HepG2 (cell line): ENCODE data around the gene SH3PXD2A. TPM values are rescaled to one million over a fixed set of nuclear protein-coding genes. Genes with fewer than 3 reads are reported as not detected.

Source experiments
- ATAC-seq: fragments of 200-7000 bp; cut with Tn5 transposase; 3 replicates; pipeline ENCODE4 v1.9.1; 2020; ENCODE audit warnings: mild to moderate bottlenecking, moderate library complexity
- BruUV-seq: library from RNA; stranded (reverse); fragments of 400-500 nt; replicated peaks from 2 replicates; lab custom pipeline; 2021; lab: Mats Ljungman, UMichigan
- CTCF ChIA-PET: fragments of 300-600 bp; formaldehyde crosslinking; extraction: SDS; loops from one replicate; lab custom pipeline; 2021; ENCODE audit warnings: low total read pairs, inconsistent platforms, low intra/inter-chr PET ratio; lab: Yijun Ruan, JAX
- POLR2A ChIA-PET: fragments of 350-600 bp; sonication (Branson Sonifier 250); formaldehyde crosslinking; loops from one replicate; lab custom pipeline; 2020; ENCODE audit warnings: antibody characterized with exemption, inconsistent platforms; lab: Yijun Ruan, JAX
- DNase-seq: peaks from one replicate; pipeline ENCODE4 v3.0.0-alpha.2; 2015; ENCODE audit warnings: low spot score
- FAIRE-seq: peaks from 3 replicates; lab custom pipeline; 2011; peaks lifted over from hg19 to GRCh38; lab: Jason Lieb, UNC
- H2AFZ ChIP-seq: one replicate; pipeline ENCODE4 v1.6.1; 2011; ENCODE audit warnings: low read length, inconsistent platforms
- H3K27ac ChIP-seq: fragments of 300-600 bp; 3 replicates; pipeline ENCODE4 v1.8.0; 2011; ENCODE audit warnings: mixed run types, mild to moderate bottlenecking, mixed read lengths, low read length, inconsistent platforms; ENCODE audit not compliant: insufficient read depth; ENCODE audit errors: extremely low read length
- H3K27me3 ChIP-seq, 2 experiments: fragments of 200-600 bp in 1 of 2; 2 replicates in 1 of 2; 3 replicates in 1 of 2; pipeline versions ENCODE4 v1.6.0 to v1.8.0; 2011; ENCODE audit warnings: low read length in 2 of 2, mild to moderate bottlenecking in 2 of 2, moderate library complexity in 2 of 2, inconsistent platforms in 1 of 2; ENCODE audit not compliant: insufficient read depth in 2 of 2, control insufficient read depth in 1 of 2
- H3K36me3 ChIP-seq, 2 experiments: fragments of 200-600 bp in 1 of 2; replicated peaks in 1 of 2; 2 replicates in 1 of 2; 3 replicates in 1 of 2; pipeline versions ENCODE4 v1.5.1 to v1.8.0; 2011; ENCODE audit warnings: low read length in 2 of 2, inconsistent platforms in 1 of 2; ENCODE audit not compliant: insufficient read depth in 2 of 2, control insufficient read depth in 1 of 2
- H3K4me1 ChIP-seq: 2 replicates; pipeline ENCODE4 v1.5.1; 2012; ENCODE audit warnings: low read length, inconsistent platforms; ENCODE audit not compliant: insufficient read depth
- H3K4me2 ChIP-seq: 2 replicates; pipeline ENCODE4 v1.6.0; 2011; ENCODE audit warnings: low read depth, low read length, inconsistent platforms
- H3K4me3 ChIP-seq, 3 experiments: fragments of 200-600 bp in 1 of 3; sonication (generic), shearing (Covaris generic) in 1 of 3; replicated peaks in 1 of 3; 2 replicates each; pipeline ENCODE4 v1.5.1; 2011 to 2016; ENCODE audit warnings: low read length in 3 of 3, inconsistent platforms in 2 of 3, low read depth in 2 of 3, mild to moderate bottlenecking in 2 of 3, control low read depth in 1 of 3, mixed read lengths in 1 of 3; ENCODE audit not compliant: insufficient read depth in 1 of 3
- H3K79me2 ChIP-seq: one replicate; pipeline ENCODE4 v1.6.1; 2011; ENCODE audit warnings: low read length, inconsistent platforms; ENCODE audit not compliant: insufficient read depth
- H3K9ac ChIP-seq: 2 replicates; pipeline ENCODE4 v1.6.0; 2011; ENCODE audit warnings: mild to moderate bottlenecking, low read depth, low read length, inconsistent platforms; ENCODE audit not compliant: insufficient read depth
- H3K9me3 ChIP-seq: 2 replicates; pipeline ENCODE4 v1.5.1; 2012; ENCODE audit warnings: mild to moderate bottlenecking, low read length
- H4K20me1 ChIP-seq: 2 replicates; pipeline ENCODE4 v1.6.0; 2011; ENCODE audit warnings: inconsistent platforms, mild to moderate bottlenecking, low read length, moderate library complexity; ENCODE audit not compliant: insufficient read depth
- KDM5B ChIP-seq: sonication (generic); formaldehyde crosslinking; IDR thresholded peaks from 2 replicates; pipeline ENCODE4 v1.4.0; 2020; ENCODE audit warnings: missing genetic modification reagents, mild to moderate bottlenecking, borderline replicate concordance
- RFX1 ChIP-seq: fragments of 450-650 bp; IDR thresholded peaks from 2 replicates; pipeline ENCODE4 v1.6.1; 2017
- ZNF614 ChIP-seq: IDR thresholded peaks from 2 replicates; pipeline ENCODE4 v1.6.1; 2018; ENCODE audit warnings: missing biosample characterization, missing genetic modification reagents, inconsistent platforms, borderline replicate concordance
- WGBS: methylation state at CpG from one replicate; pipeline ENCODE4 v1.1.6; 2017; ENCODE audit warnings: low lambda C conversion rate; 5-methylcytosine and 5-hydroxymethylcytosine counted together
- in situ Hi-C: cut with HindIII; loops from 2 replicates; pipeline ENCODE4 v1.10.0; 2017; ENCODE audit warnings: low pct_unique_long_range_greater_than_20kb; ENCODE audit not compliant: extremely low pct_ligation_motif_present
- intact Hi-C: fragments of 100-400 bp; cut with micrococcal nuclease; formaldehyde crosslinking; loops from one replicate; pipeline ENCODE4 v1.10.0; 2022; ENCODE audit not compliant: unreplicated experiment
- polyA plus RNA-seq, 8 experiments: library from polyadenylated mRNA; depleted of rRNA in 3 of 8; stranded (reverse) in 7 of 8; unstranded in 1 of 8; fragments of >200 nt; fragmentation: Illumina TruSeq in 4 of 8; extraction: Trizol in 4 of 8; gene quantifications; 2 replicates each; pipeline versions ENCODE4 v1.2.1 to v1.2.3, GENCODE V29; 2011 to 2016; ENCODE audit warnings: low read depth in 4 of 8, missing spikeins in 1 of 8, mixed read lengths in 1 of 8; ENCODE audit not compliant: insufficient read depth in 1 of 8
- total RNA-seq, 5 experiments: library from RNA; depleted of rRNA; stranded (reverse); fragments of >200 nt; fragmentation: Illumina TruSeq; extraction: Trizol; gene quantifications; 2 replicates each; pipeline ENCODE4 v1.2.3, GENCODE V29; 2016; ENCODE audit warnings: low read depth in 1 of 5
- TF ChIP-seq, protein P1 (sequence below): sonication (generic); formaldehyde crosslinking; IDR thresholded peaks from one replicate; pipeline ENCODE4 v1.5.1; 2020; ENCODE audit warnings: mild to moderate bottlenecking, missing genetic modification reagents; ENCODE audit errors: not compliant biosample characterization

The SH3PXD2A gene
- total and polyA plus RNA-seq, 2 of the 13 experiments (the other 11 are each of a cell fraction or from before 2014, with no cell fraction given), result 11.1 to 11.3 TPM

DNA sequence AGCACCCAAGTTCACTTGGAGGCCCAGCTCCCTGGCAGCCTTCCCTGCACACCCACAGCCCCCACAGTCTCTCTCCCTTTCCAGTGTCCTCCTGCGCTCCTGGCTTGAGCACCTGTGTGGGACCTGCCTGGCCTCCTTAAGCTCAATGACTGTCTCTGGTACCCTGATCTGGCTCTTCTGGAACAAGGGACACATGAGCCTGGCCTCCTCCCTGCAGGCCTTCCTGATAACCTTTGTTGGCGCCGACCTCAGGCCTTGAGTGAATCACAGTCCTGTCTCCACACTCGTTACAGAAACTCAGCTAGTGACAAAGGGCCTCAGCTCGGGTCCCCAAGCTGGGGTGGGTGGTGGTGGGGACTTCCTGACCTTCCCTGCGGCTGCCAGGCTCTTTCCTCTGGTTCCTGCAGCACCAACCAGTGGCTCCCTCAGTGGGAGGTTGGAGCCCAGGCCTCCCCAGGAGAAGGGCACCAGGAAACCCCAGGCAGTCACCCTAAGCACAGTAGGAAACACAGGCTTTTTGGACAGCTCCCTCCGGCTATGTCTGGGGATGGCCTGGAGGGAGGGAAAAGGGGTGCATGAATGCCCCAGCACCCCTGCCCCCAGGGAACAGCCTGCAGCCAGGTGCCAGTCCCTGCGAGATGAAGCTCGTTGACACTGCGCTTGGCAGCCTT, 147.3 kb downstream of the SH3PXD2A start (continued):
- TF ChIP-seq, protein P1, sequence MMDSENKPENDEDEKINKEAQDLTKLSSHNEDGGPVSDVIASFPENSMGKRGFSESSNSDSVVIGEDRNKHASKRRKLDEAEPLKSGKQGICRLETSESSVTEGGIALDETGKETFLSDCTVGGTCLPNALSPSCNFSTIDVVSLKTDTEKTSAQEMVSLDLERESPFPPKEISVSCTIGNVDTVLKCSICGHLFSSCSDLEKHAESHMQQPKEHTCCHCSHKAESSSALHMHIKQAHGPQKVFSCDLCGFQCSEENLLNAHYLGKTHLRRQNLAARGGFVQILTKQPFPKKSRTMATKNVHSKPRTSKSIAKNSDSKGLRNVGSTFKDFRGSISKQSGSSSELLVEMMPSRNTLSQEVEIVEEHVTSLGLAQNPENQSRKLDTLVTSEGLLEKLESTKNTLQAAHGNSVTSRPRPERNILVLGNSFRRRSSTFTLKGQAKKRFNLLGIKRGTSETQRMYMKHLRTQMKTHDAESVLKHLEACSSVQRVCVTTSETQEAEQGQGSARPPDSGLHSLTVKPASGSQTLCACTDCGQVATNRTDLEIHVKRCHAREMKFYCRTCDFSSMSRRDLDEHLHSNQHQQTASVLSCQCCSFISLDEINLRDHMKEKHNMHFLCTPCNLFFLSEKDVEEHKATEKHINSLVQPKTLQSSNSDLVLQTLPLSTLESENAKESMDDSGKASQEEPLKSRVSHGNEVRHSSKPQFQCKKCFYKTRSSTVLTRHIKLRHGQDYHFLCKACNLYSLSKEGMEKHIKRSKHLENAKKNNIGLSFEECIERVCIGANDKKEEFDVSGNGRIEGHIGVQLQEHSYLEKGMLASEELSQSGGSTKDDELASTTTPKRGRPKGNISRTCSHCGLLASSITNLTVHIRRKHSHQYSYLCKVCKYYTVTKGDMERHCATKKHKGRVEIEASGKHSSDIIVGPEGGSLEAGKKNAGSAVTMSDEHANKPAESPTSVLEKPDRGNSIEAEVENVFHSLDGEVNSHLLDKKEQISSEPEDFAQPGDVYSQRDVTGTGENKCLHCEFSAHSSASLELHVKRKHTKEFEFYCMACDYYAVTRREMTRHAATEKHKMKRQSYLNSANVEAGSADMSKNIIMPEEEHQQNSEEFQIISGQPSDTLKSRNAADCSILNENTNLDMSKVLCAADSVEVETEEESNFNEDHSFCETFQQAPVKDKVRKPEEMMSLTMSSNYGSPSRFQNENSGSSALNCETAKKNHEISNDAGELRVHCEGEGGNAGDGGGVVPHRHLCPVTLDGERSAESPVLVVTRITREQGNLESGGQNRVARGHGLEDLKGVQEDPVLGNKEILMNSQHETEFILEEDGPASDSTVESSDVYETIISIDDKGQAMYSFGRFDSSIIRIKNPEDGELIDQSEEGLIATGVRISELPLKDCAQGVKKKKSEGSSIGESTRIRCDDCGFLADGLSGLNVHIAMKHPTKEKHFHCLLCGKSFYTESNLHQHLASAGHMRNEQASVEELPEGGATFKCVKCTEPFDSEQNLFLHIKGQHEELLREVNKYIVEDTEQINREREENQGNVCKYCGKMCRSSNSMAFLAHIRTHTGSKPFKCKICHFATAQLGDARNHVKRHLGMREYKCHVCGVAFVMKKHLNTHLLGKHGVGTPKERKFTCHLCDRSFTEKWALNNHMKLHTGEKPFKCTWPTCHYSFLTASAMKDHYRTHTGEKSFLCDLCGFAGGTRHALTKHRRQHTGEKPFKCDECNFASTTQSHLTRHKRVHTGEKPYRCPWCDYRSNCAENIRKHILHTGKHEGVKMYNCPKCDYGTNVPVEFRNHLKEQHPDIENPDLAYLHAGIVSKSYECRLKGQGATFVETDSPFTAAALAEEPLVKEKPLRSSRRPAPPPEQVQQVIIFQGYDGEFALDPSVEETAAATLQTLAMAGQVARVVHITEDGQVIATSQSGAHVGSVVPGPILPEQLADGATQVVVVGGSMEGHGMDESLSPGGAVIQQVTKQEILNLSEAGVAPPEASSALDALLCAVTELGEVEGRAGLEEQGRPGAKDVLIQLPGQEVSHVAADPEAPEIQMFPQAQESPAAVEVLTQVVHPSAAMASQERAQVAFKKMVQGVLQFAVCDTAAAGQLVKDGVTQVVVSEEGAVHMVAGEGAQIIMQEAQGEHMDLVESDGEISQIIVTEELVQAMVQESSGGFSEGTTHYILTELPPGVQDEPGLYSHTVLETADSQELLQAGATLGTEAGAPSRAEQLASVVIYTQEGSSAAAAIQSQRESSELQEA (CRISPR knock-in tag), result no peak
- TF ChIP-seq ZNF614 (CRISPR knock-in tag), result no peak
- TF ChIP-seq, all 625 proteins: peak for 0

DNA sequence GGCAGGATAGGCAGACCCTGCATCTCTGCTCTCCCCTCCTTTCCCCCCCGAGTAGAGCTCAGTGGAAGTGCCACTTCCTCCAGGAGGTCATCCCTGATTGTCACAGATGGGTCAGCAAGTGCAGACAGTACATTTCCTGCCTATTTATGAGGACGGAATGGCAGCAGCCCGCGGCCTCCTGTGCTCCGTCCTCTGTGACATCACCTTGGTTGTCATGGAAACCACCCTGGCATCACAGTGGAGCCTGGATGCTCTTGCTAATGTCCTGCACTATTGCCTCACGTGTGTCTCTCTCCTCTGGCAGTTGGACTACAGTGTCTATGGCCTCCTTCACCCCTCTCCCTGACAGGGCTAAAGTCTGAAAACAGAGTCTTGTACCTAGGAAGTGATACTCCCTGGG, 148.6 kb downstream of the SH3PXD2A start:
- ChIA-PET POLR2A (no interaction called here), CTCF (no interaction called here)
- 92% methylated on average over 2 of the region's 6 CpGs for WGBS
- H3K4me2 ChIP-seq, result no peak overlapping the region
- no peak overlapping the region for H3K27ac ChIP-seq
- H3K4me3 ChIP-seq, result no peak overlapping the region
- no peaks in the 10 kb centered on the region; a peak in 1 of 5 replicates for H3K27me3 ChIP-seq
- no peaks in the 10 kb centered on the region for H4K20me1 ChIP-seq
- H3K4me1 ChIP-seq, result no peaks in the 10 kb centered on the region
- TF ChIP-seq KDM5B (CRISPR knock-in tag), result no peak
- peak; percentile 23; the same call in 1 of the 2 replicates for TF ChIP-seq RFX1
- TF ChIP-seq, all 625 proteins: peak for 1
- ATAC-seq, result no peak
- Histone ChIP-seq H3K79me2 (no peaks in the 10 kb centered on the region), H3K9me3 (no peaks in the 10 kb centered on the region), H3K36me3 (peaks cover 22 to 72% of the 10 kb centered on the region in 2 experiments), H2AFZ (no peak overlapping the region), H3K9ac (no peak overlapping the region)
- no peak for DNase-seq
- intact Hi-C loops (no loop called here), in situ Hi-C loops (no loop called here)
- no TSS peak for BruUV-seq
- FAIRE-seq, result no peak
